Measurements from ENCODE around the gene EFEMP2. TPM values are rescaled to one million over a fixed set of nuclear protein-coding genes. Genes with fewer than 3 reads are reported as not detected.
A peak's percentile ranks its signal among the peaks of the same experiment; 100 is the strongest.

Gene EFEMP2
- total RNA-seq, 4 donors from 2014 or later: 3.6 to 29.0 (median 10.2) TPM

DNA sequence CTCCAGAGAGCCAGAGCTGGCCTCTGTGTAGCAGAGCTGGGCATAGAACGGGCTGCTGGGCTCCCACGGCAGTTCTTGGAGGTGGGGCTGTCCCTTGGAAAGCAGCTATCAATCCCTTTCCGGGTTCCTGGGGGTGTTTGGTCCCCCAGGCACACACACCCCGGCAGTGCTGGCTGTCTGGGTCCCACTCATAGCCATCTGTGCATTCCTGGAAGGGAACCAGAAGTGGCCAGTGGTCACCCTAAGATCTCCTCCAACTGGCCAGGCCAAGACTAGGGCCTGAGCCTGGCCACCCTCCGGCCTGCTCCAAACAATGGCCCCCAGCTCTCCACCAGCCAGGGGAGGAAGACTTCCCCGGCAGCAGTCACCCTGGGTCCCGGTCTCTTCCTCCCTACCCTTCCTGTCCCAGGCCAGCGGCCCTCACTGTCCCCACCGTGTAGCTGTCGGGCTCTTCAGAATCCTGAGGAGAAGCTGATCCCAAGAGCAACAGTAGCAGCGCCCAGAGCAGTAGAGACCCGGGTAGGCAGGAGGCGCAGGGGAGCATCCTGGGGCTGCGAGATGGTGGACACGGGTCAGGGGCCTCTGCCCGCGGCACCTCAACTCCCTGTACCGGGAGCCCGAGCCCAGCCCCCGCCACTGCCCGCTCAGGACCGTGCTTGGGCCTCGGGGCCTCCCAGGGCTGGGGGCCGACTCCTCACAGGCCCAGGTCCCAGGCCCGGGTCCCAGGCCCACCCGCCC is 620 bp downstream of the EFEMP2 start:
- TF ChIP-seq POLR2A (IDR thresholded peaks at IDR 0.05) (no peak), CTCF (IDR thresholded peaks at IDR 0.05) (no peak)
- 20 to 76% methylated on average over 2 to 5 of the region's 26 CpGs for WGBS, 2 donors
- intact Hi-C loops (cut with DNase I): no loop called here

GRCh38 chr11:65870706-65871681 is 1.6 kb downstream of the EFEMP2 start:
- Histone ChIP-seq H3K4me3 (peak overlapping the region in 3 of 4 donors; percentile 59 to 73 (median 63)), H3K9me3 (no peaks in the 10 kb centered on the region), H3K4me1 (peaks cover 16 to 51% (median 18%) of the 10 kb centered on the region in 3 donors), H3K27me3 (no peaks in the 10 kb centered on the region), H3K36me3 (peaks cover under 1 to 24% (median under 1%) of the 10 kb centered on the region in 3 donors), H3K27ac (peak overlapping the region; percentile 81 to 95 (median 87))
- WGBS, 2 donors: 60% methylated on average over 3 to 17 of the region's 24 CpGs
- TF ChIP-seq CTCF (IDR thresholded peaks at IDR 0.05) (no peak), POLR2A (IDR thresholded peaks at IDR 0.05) (no peak)
- intact Hi-C loops (cut with DNase I): no loop called here
- DNase-seq: no peak

More for the DNA sequence above, 620 bp downstream of the EFEMP2 start:
- H3K27ac ChIP-seq: peak overlapping the region; percentile 81 to 95 (median 87)
- H3K36me3 ChIP-seq: peaks cover 0 to 14% (median 0%) of the 10 kb centered on the region in 3 donors
- no peaks in the 10 kb centered on the region for H3K27me3 ChIP-seq
- peaks cover 16 to 51% (median 18%) of the 10 kb centered on the region in 3 donors for H3K4me1 ChIP-seq
- DNase-seq: no peak
- H3K4me3 ChIP-seq: peak overlapping the region; percentile 35 to 73 (median 61)
- no peaks in the 10 kb centered on the region for H3K9me3 ChIP-seq

- intact Hi-C loops (cut with DNase I): no loop called here
- peaks cover 16 to 51% (median 18%) of the 10 kb centered on the region in 3 donors for H3K4me1 ChIP-seq
Observed at GRCh38 chr11:65870307-65870658, 2.3 kb downstream of the EFEMP2 start.

GRCh38 chr11:65869643-65870306 is 2.8 kb downstream of the EFEMP2 start:
- 63 to 72% methylated on average over 9 to 12 of the region's 24 CpGs for WGBS, 2 donors
- peak overlapping the region in 1 of 4 donors; percentile 95 for H3K27ac ChIP-seq
- TF ChIP-seq POLR2A (IDR thresholded peaks at IDR 0.05) (no peak), CTCF (IDR thresholded peaks at IDR 0.05) (no peak)
- no peaks in the 10 kb centered on the region for H3K27me3 ChIP-seq
- H3K36me3 ChIP-seq: peaks cover 12 to 36% (median 12%) of the 10 kb centered on the region in 3 donors
- no peak for DNase-seq
- peaks cover 16 to 51% (median 18%) of the 10 kb centered on the region in 3 donors for H3K4me1 ChIP-seq
- H3K9me3 ChIP-seq: no peaks in the 10 kb centered on the region
- H3K4me3 ChIP-seq: no peak overlapping the region
- intact Hi-C loops (cut with DNase I): no loop called here

More at GRCh38 chr11:65870307-65870658, 2.3 kb downstream of the EFEMP2 start:
- 71 to 100% methylated on average over 1 to 8 of the region's 11 CpGs for WGBS, 2 donors
- no peak for DNase-seq
- peaks cover 7 to 31% (median 7%) of the 10 kb centered on the region in 3 donors for H3K36me3 ChIP-seq
- H3K9me3 ChIP-seq: no peaks in the 10 kb centered on the region
- H3K4me3 ChIP-seq: no peak overlapping the region
- H3K27ac ChIP-seq: peak overlapping the region in 2 of 4 donors; percentile 92 to 95
- TF ChIP-seq POLR2A (IDR thresholded peaks at IDR 0.05) (no peak), CTCF (IDR thresholded peaks at IDR 0.05) (no peak)
- H3K27me3 ChIP-seq: no peaks in the 10 kb centered on the region

All from esophagus squamous epithelium (tissue), 5 donors.